ENCODE measurements around the gene BLACAT1. TPM values are rescaled to one million over a fixed set of nuclear protein-coding genes. Genes with fewer than 3 reads are reported as not detected.

Gene BLACAT1
- polyA plus RNA-seq, 1 donor from 2014 or later = 6.0 TPM

- Histone ChIP-seq H3K27ac (ENCODE audit: low read length) (no peak overlapping the region), H3K4me2 (ENCODE audit: low read length) (peak overlapping the region; percentile 34), H3K9ac (ENCODE audit: low read length) (peak overlapping the region; percentile 58), H3K79me2 (replicated peaks; ENCODE audit: insufficient read depth, low read length) (peaks cover 74% of the 10 kb centered on the region), H3K9me3 (ENCODE audit: low read length) (no peaks in the 10 kb centered on the region), H3F3A (ENCODE audit: insufficient read depth, low read length, poor library complexity, severe bottlenecking) (no peaks in the 10 kb centered on the region), H3K27me3 (ENCODE audit: insufficient read depth, low read depth, low read length) (no peaks in the 10 kb centered on the region), H2AFZ (ENCODE audit: low read depth, low read length) (no peak overlapping the region), H3K4me3 (ENCODE audit: low read length) (peak overlapping the region; percentile 81), H4K20me1 (ENCODE audit: insufficient read depth) (peaks cover 12% of the 10 kb centered on the region), H3K36me3 (ENCODE audit: insufficient read depth, low read length) (peaks cover 10% of the 10 kb centered on the region), H3K9me2 (ENCODE audit: insufficient read depth, low read length) (no peaks in the 10 kb centered on the region)
- TF ChIP-seq RAD21 (conservative IDR thresholded peaks at IDR 0.05) (no peak), SMC3 (conservative IDR thresholded peaks at IDR 0.05; ENCODE audit: poor library complexity) (no peak), MXI1 (conservative IDR thresholded peaks at IDR 0.05; ENCODE audit: poor library complexity, severe bottlenecking) (no peak), POLR2AphosphoS5 (IDR thresholded peaks at IDR 0.05) (no peak), CTCF (IDR thresholded peaks at IDR 0.05; ENCODE audit: poor library complexity, severe bottlenecking) (no peak), EP300 (conservative IDR thresholded peaks at IDR 0.05; ENCODE audit: poor library complexity, severe bottlenecking) (no peak), TAF1 (IDR thresholded peaks at IDR 0.05; ENCODE audit: low read depth) (no peak), EZH2 (IDR thresholded peaks at IDR 0.05; ENCODE audit: borderline replicate concordance, insufficient read depth, low read length, poor library complexity, severe bottlenecking) (no peak), REST (IDR thresholded peaks at IDR 0.05; ENCODE audit: borderline replicate concordance) (no peak)
Observed at GRCh38 chr1:205450448-205450847, 5.4 kb downstream of the BLACAT1 start.

- Histone ChIP-seq H2AFZ (ENCODE audit: low read depth, low read length) (no peak overlapping the region), H3K4me2 (ENCODE audit: low read length) (peak overlapping the region; percentile 71), H3K79me2 (replicated peaks; ENCODE audit: insufficient read depth, low read length) (peaks cover 68% of the 10 kb centered on the region), H3K27ac (ENCODE audit: low read length) (no peak overlapping the region), H3K36me3 (ENCODE audit: insufficient read depth, low read length) (peaks cover 10% of the 10 kb centered on the region), H3K9ac (ENCODE audit: low read length) (peak overlapping the region; percentile 58), H3K9me3 (ENCODE audit: low read length) (no peaks in the 10 kb centered on the region), H3K9me2 (ENCODE audit: insufficient read depth, low read length) (no peaks in the 10 kb centered on the region), H3K4me3 (ENCODE audit: low read length) (peak overlapping the region; percentile 81), H3K27me3 (ENCODE audit: insufficient read depth, low read depth, low read length) (no peaks in the 10 kb centered on the region), H4K20me1 (ENCODE audit: insufficient read depth) (peaks cover 12% of the 10 kb centered on the region), H3F3A (ENCODE audit: insufficient read depth, low read length, poor library complexity, severe bottlenecking) (no peaks in the 10 kb centered on the region)
- no peak for TF ChIP-seq SMC3 (conservative IDR thresholded peaks at IDR 0.05; ENCODE audit: poor library complexity)
- TF ChIP-seq REST (IDR thresholded peaks at IDR 0.05; ENCODE audit: borderline replicate concordance) = no peak
- no peak for TF ChIP-seq TAF1 (IDR thresholded peaks at IDR 0.05; ENCODE audit: low read depth)
- no peak for TF ChIP-seq MXI1 (conservative IDR thresholded peaks at IDR 0.05; ENCODE audit: poor library complexity, severe bottlenecking)
- TF ChIP-seq POLR2AphosphoS5 (IDR thresholded peaks at IDR 0.05) = no peak
- TF ChIP-seq EZH2 (IDR thresholded peaks at IDR 0.05; ENCODE audit: borderline replicate concordance, insufficient read depth, low read length, poor library complexity, severe bottlenecking) = no peak
- TF ChIP-seq RAD21 (conservative IDR thresholded peaks at IDR 0.05) = no peak
- no peak for TF ChIP-seq CTCF (IDR thresholded peaks at IDR 0.05; ENCODE audit: poor library complexity, severe bottlenecking)
- TF ChIP-seq EP300 (conservative IDR thresholded peaks at IDR 0.05; ENCODE audit: poor library complexity, severe bottlenecking) = no peak
Observed at GRCh38 chr1:205449750-205450443, 5.9 kb downstream of the BLACAT1 start.
